H1 (cell line): ENCODE measurements around the gene ZDHHC3. TPM values are rescaled to one million over a fixed set of nuclear protein-coding genes. Genes with fewer than 3 reads are reported as not detected.

Experiments
- CHD1 ChIP-seq: IDR thresholded peaks from 2 replicates; pipeline ENCODE4 v1.6.1; 2012; ENCODE audit warnings: low read depth, low read length, improper control_type of control experiment
- RXRA ChIP-seq: IDR thresholded peaks from 2 replicates; pipeline ENCODE4 v1.6.1; 2011; ENCODE audit warnings: low read depth, mild to moderate bottlenecking, low read length, moderate library complexity; ENCODE audit not compliant: insufficient read depth
- polyA plus RNA-seq, 7 experiments: library from polyadenylated mRNA; depleted of rRNA in 3 of 7; stranded (reverse) in 5 of 7; unstranded in 2 of 7; fragments of >200 nt in 5 of 7; fragments of 200-250 nt in 2 of 7; gene quantifications; 1 replicate in 5 of 7; 2 replicates in 1 of 7; 4 replicates in 1 of 7; pipeline versions ENCODE4 v1.2.1 to v1.2.3, GENCODE V29; 2011 to 2013; ENCODE audit warnings: missing spikeins in 2 of 7, mixed read lengths in 2 of 7
- total RNA-seq: library from RNA; stranded (reverse); fragmentation: NEBNext Ultra II Directional; extraction: Animal tissue kit (Norgen Biotek cat#: 25700); gene quantifications from 2 replicates; pipeline ENCODE4 v1.2.1, GENCODE V29; 2021

Gene ZDHHC3
- total and polyA plus RNA-seq, 2 of the 8 experiments (the other 6 are each of a cell fraction or from before 2014, with no cell fraction given): 77.4 to 88.7 TPM

- no peak for TF ChIP-seq CHD1
- no peak for TF ChIP-seq RXRA
- TF ChIP-seq, all 59 proteins: peak for 0
Measured at GRCh38 chr3:44991326-44991725, 15.4 kb upstream of the ZDHHC3 start (continued).
